Measurements from ENCODE around the gene WNT9A.

Gene WNT9A

GRCh38 chr1:227915564-227916553 lies 31.9 kb downstream of the WNT9A start:
- ATAC-seq, result no peak
- TF ChIP-seq TSHZ2 (CRISPR knock-in tag; IDR thresholded peaks at IDR 0.05), result no peak
- TF ChIP-seq PPARA (CRISPR knock-in tag; IDR thresholded peaks at IDR 0.05; ENCODE audit: borderline replicate concordance), result no peak
- TF ChIP-seq GLIS3 (CRISPR knock-in tag; IDR thresholded peaks at IDR 0.05), result no peak
- no peak for TF ChIP-seq PATZ1 (CRISPR knock-in tag; IDR thresholded peaks at IDR 0.05; ENCODE audit: borderline replicate concordance)
- no peak for TF ChIP-seq POU6F1 (CRISPR knock-in tag; IDR thresholded peaks at IDR 0.05; ENCODE audit: borderline replicate concordance, low read depth)
- no peak for TF ChIP-seq CSDC2 (CRISPR knock-in tag; IDR thresholded peaks at IDR 0.05)
- TF ChIP-seq TCF4 (CRISPR knock-in tag; IDR thresholded peaks at IDR 0.05; ENCODE audit: borderline replicate concordance), result no peak
- TF ChIP-seq ISL1 (CRISPR knock-in tag; IDR thresholded peaks at IDR 0.05), result no peak
- TF ChIP-seq CSRNP3 (CRISPR knock-in tag; IDR thresholded peaks at IDR 0.05), result no peak
- TF ChIP-seq ZNF70 (CRISPR knock-in tag; IDR thresholded peaks at IDR 0.05), result no peak
- TF ChIP-seq ZFP30 (CRISPR knock-in tag; IDR thresholded peaks at IDR 0.05), result no peak
- no peak for TF ChIP-seq BACH2 (CRISPR knock-in tag; IDR thresholded peaks at IDR 0.05; ENCODE audit: borderline replicate concordance)
- no peak for TF ChIP-seq ESRRG (CRISPR knock-in tag; IDR thresholded peaks at IDR 0.05)

GRCh38 chr1:227914801-227915563 lies 32.8 kb downstream of the WNT9A start:
- TF ChIP-seq ARNTL (CRISPR knock-in tag; IDR thresholded peaks at IDR 0.05; ENCODE audit: borderline replicate concordance, low read depth) (no peak), POU6F1 (CRISPR knock-in tag; IDR thresholded peaks at IDR 0.05; ENCODE audit: borderline replicate concordance, low read depth) (no peak), OSR1 (CRISPR knock-in tag; IDR thresholded peaks at IDR 0.05) (no peak), TSHZ2 (CRISPR knock-in tag; IDR thresholded peaks at IDR 0.05) (no peak)
- ATAC-seq, result no peak
